ENCODE measurements around the gene CREB3L1.

The CREB3L1 gene

DNA sequence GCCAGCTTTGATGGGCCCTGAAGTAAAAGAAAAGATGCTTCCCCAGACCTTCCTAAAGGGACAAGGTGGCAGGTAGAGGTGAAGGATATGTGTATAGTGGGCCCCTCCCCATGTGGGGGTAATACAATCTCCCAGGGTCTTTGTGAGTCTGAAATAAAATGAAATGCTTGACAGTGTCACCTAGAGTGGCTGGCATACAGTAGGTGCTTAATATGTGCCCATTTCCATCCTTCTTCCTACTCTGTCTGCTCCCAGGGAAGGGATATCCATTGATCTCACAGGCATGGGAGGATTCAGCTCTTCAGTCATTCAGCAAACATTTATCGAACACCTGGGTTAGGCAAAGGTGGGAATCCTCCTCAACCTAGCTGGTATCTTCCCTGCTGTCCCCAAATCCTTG is 6.1 kb upstream of the CREB3L1 start:
- Histone ChIP-seq H4K20me1 (ENCODE audit: insufficient read depth) (no peaks in the 10 kb centered on the region), H3K27ac (no peak overlapping the region), H3K4me1 (ENCODE audit: low read depth, poor library complexity, severe bottlenecking) (no peaks in the 10 kb centered on the region), H3K27me3 (ENCODE audit: insufficient read depth, low read depth) (no peaks in the 10 kb centered on the region), H3K79me2 (ENCODE audit: insufficient read depth, low read depth) (no peaks in the 10 kb centered on the region), H2AFZ (ENCODE audit: low read depth) (no peak overlapping the region), H3K36me3 (ENCODE audit: insufficient read depth) (no peaks in the 10 kb centered on the region), H3K4me2 (no peak overlapping the region), H3K4me3 (IDR thresholded peaks at IDR 0.05; ENCODE audit: insufficient read depth, low read depth, low read length) (no peak overlapping the region), H3K9ac (no peak overlapping the region)
- no peak for TF ChIP-seq CTCF (conservative IDR thresholded peaks at IDR 0.05; ENCODE audit: low read depth, low read length)

DNA sequence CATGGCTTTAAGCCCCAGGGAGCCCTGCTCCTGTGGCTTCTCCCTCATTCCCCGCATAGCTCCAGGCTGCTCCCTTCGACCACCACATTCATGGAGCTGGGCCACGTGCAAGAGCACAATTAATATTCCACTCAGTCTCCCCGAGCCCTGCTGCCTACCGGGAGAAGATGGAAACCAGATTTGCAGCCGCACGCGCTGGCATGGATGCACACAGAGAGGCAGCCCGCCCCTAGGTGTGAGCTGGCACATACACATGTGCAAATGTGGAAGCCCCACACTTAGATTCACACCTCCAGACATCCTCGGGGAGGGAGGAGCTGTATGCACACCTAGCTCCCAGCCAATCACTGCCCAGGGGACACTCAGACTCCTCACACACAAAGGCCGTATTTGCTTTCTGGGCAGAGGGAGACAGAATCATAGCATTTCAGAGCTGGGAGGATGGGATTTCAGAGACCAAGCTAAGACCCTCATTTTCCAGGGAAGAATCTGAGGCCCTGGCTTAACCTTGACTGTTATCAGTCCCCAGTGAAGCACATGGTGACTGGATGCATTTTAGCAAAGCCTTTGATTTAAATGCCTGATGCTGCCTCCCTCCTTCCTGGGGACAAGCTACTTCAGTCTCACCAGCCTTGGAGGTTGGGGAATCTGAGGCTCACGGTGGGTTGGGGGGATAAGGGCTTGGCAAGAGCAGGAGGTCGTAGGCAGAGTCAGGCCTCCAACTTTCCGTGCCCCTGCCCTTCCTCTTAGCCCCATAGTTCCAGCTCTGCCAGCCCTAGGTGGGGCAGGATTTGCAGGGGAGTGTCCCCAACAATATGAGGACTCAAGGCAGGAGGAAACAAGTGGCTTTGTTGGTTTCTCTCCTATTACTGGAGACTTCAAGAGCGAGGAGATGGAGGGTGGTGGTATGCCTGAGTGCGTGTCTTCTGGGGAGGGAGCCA is 5.3 kb upstream of the CREB3L1 start:
- Histone ChIP-seq H3K4me1 (ENCODE audit: low read depth, poor library complexity, severe bottlenecking) (no peaks in the 10 kb centered on the region), H3K27ac (no peak overlapping the region), H2AFZ (ENCODE audit: low read depth) (no peak overlapping the region), H3K36me3 (ENCODE audit: insufficient read depth) (no peaks in the 10 kb centered on the region), H3K79me2 (ENCODE audit: insufficient read depth, low read depth) (no peaks in the 10 kb centered on the region), H3K9ac (no peak overlapping the region), H3K4me2 (no peak overlapping the region), H3K4me3 (IDR thresholded peaks at IDR 0.05; ENCODE audit: insufficient read depth, low read depth, low read length) (no peak overlapping the region), H4K20me1 (ENCODE audit: insufficient read depth) (no peaks in the 10 kb centered on the region), H3K27me3 (ENCODE audit: insufficient read depth, low read depth) (no peaks in the 10 kb centered on the region)
- no peak for TF ChIP-seq CTCF (conservative IDR thresholded peaks at IDR 0.05; ENCODE audit: low read depth, low read length)

DNA sequence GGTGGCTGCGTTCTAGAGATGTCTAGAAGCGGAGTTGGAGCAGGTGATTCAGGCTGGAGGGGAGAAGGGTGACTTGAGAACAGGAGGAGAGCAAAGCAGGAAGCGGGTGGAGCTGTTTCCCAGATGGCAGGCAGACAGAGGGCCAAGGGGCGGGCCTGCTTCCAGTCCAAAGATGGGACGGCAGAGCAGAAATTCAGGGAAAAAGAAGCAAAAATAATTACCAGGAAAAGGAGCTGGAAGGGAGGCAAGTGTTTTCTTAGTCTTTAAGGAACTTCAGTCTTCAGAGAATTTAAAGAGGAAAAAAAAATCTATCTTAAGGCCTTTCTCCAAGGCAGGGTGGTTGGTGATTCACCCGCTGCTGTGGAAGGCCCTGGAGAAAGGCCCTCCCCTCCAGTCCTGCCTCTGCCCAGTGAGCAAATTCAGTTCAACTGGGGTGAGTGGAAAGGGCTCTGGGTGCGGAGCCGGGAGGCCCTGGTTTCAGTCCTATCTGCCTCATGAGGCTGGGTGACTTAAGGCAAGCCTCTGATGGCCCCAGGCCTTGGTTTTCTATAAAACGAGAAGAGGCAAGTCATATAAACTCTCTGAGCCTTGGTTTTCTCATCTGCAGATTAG is 4.5 kb upstream of the CREB3L1 start:
- Histone ChIP-seq H3K79me2 (ENCODE audit: insufficient read depth, low read depth) (no peaks in the 10 kb centered on the region), H4K20me1 (ENCODE audit: insufficient read depth) (no peaks in the 10 kb centered on the region), H3K27ac (no peak overlapping the region), H3K4me1 (ENCODE audit: low read depth, poor library complexity, severe bottlenecking) (no peaks in the 10 kb centered on the region), H3K36me3 (ENCODE audit: insufficient read depth) (no peaks in the 10 kb centered on the region), H3K4me3 (IDR thresholded peaks at IDR 0.05; ENCODE audit: insufficient read depth, low read depth, low read length) (no peak overlapping the region), H3K27me3 (ENCODE audit: insufficient read depth, low read depth) (no peaks in the 10 kb centered on the region), H3K9ac (no peak overlapping the region), H2AFZ (ENCODE audit: low read depth) (no peak overlapping the region), H3K4me2 (no peak overlapping the region)
- TF ChIP-seq CTCF (conservative IDR thresholded peaks at IDR 0.05; ENCODE audit: low read depth, low read length): no peak

DNA sequence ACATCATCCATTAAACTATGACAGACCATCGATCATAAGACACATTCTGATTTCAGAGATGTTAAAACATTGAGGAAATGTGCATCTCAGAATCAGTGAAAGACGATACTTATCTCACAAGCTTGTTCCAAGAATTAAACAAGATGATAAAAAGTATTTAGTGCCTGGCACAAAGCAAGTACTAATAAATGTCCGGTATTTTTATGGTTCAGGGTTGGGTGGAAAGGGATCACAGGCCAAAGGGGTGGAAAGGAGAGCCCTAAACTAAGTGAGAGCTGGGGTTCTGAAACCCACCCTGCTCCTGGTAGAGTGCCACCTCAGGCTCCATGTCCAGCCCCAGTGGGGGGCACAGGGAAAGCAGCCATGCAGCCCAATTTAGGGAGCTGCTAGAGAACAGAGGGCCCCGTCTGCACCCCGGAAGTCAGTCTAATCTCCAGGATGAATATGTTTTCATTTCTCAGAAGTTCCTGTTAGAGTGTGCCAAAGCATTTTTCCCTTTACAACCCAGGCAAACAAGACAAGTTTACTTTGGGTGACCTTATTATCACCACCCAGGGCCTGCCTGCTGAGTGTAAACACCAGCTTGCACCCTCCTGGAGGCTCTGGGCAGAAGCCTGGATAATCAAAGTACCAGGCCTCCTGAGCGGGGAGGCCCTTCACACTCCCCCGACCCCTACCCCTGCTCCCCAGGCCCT is 3.8 kb upstream of the CREB3L1 start:
- TF ChIP-seq CTCF (conservative IDR thresholded peaks at IDR 0.05; ENCODE audit: low read depth, low read length): no peak
- Histone ChIP-seq H3K4me3 (IDR thresholded peaks at IDR 0.05; ENCODE audit: insufficient read depth, low read depth, low read length) (no peak overlapping the region), H3K79me2 (ENCODE audit: insufficient read depth, low read depth) (no peaks in the 10 kb centered on the region), H3K27me3 (ENCODE audit: insufficient read depth, low read depth) (no peaks in the 10 kb centered on the region), H3K4me2 (no peak overlapping the region), H3K4me1 (ENCODE audit: low read depth, poor library complexity, severe bottlenecking) (no peaks in the 10 kb centered on the region), H3K36me3 (ENCODE audit: insufficient read depth) (no peaks in the 10 kb centered on the region), H2AFZ (ENCODE audit: low read depth) (no peak overlapping the region), H4K20me1 (ENCODE audit: insufficient read depth) (no peaks in the 10 kb centered on the region), H3K9ac (no peak overlapping the region), H3K27ac (no peak overlapping the region)

Measured in KMS-11 (cell line).